ENCODE results near the gene LRP8.

LRP8 gene

DNA sequence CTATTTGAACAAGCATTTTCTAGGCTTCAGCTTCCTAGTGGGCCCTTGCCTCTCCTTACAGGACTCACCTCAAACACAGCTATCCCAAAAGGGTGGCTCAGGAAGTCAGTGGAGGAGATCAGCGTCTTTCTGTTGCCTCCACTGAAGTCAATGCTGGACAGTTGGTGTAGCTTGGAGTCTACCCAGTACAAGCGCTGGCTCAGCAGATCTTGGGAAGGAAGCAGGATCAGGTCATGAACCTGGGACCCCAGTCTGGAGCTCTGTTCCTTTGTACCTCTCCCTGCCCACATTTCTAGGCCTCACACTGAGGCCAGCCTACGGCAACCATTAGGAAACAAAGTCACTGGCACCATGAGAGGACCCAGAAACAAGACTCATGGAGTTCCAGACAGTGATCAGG, 65.9 kb downstream of the LRP8 start:
- DNase-seq (ENCODE audit: low read depth in 2 of 2): no peak

DNA sequence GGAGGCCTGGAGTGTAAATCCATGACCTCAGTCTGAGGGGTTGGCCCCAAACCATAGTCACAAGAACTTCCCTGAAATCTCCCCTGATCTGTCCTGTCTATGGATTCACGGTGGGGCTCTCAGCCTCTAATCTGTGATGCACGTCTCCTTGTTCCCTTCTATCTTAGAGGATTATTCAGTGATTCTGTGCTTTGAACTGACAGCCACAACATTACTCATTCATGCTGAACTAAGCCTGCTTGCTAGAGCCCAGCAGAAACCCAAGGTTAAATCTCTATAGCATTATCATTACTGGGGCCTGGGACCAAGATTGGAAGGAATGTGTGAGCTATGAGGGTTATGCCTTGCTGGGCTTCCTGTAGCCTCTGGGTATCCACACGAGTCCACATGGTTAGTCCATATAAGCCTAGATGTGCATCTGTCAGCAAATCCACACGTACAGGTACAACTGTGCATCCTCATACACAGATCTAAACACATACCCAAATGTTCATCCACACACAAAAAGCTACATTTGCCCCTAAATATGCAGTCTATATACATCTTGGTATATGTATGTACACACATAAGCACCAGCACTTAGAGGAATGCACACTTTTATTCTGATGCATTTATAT, 67.1 kb downstream of the LRP8 start:
- no peak for DNase-seq (ENCODE audit: low read depth in 2 of 2)

DNA sequence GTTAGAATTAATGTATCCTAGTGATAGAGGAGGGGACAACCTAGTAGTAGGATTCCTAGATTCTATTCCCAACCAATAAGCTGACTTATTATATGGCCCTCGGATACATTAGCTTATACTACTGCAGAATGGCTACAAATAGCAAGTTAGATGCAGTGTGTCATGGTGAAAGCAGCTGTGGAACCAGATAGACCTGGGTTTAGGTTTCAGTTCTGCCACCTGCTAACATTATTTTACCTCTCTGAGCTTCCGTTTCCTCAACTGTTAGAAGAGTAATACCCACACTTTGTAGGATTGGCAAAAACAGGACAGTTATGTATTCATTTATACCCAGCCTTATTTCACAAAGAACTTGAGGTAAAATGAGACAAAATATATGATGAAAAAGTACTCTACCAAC, 67.9 kb downstream of the LRP8 start:
- DNase-seq (ENCODE audit: low read depth in 2 of 2): no peak

DNA sequence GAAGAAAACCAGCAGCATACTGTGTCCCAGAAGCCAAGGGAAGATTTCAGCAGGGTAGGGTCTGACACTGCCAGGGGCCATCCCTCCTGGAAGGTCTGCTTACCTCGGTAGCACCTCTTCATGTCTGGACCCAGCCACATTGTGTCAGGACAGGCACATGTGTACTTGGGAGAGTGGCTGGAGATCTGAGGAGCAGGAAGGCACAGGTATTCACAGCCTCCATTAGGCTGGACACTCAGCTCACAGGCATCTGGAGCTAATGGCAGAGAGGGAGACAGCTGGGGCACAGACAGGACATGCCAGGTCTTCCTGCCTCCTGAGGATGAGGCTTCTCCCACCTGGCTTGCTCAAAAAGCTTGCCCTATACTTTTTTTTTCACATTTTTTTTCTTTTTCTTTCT, 69.7 kb downstream of the LRP8 start:
- no peak for DNase-seq (ENCODE audit: low read depth in 2 of 2)

DNA sequence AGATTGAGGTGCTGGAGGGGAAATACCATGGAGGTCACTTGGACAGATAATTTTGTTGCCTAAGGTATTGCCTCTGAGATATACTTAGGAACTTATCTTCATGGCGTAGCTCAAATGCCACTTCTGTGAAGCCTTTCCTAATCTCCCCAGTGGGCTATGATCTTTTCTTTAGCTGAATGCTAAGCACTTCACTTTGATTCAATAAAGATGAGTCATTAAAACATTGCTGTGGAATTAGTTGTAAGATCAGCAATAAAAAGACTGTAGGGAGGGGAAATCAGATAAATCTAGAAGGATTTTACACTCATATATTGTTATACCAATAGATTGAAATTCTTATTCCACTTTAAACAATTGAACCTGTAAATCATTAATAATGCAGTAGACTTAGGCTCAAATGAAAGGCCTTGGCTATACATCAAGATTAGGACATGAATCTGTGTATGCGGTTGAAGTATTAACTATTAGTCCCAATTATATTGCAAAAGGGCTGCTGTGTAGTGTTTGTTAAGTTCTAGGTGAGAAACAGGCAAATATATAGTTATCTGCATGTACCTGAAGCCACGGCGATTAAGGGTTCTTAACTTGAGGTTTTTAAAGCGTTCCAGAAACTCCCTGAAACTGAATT, 70.3 kb downstream of the LRP8 start:
- DNase-seq (ENCODE audit: low read depth in 2 of 2): peak in 1 of 2 experiments; percentile 9

DNA sequence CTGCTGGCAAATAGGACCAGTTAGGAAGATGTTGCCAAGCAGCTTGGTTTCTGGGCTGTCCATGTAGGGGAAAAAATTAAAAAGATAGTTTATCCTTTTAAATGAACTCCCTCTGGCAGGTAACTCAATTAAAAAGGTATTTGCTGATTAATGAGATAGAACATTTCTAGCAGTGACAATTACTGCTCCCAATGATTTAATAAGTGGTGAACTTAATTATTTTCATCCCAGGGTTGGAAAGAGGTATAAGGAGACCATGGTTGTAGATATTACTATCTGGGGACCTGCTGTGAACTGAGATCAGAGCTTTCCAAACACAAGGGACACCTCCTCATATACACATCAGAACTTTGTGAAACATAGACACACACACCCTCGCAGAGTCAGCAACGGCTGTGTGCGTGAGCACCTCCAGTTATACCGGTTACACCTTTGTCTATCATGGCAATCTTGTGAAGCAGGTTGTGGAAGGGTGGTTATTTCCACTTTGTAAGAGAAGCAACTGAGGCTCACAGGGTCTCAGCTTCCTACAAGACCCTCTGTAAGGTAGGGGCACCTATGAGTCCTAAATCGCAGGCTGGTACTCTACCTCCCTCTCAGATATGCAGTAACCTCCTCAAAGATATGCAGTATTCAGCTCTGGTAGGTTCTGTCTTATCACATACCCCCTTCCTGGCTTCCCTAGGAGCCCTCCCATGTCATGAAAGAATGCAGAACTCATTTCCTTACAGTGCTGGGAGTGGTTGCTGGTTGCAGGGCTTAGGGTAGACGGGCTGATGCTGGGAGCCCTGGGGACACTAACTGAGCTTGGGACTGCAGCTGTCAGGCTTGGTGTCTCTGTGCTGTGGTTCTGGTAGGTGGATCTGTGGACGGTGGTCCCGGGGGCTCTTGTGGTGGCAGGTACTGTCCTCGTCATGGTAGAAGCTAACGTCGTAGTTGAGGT, 71.1 kb downstream of the LRP8 start:
- DNase-seq (ENCODE audit: low read depth in 2 of 2): no peak

DNA sequence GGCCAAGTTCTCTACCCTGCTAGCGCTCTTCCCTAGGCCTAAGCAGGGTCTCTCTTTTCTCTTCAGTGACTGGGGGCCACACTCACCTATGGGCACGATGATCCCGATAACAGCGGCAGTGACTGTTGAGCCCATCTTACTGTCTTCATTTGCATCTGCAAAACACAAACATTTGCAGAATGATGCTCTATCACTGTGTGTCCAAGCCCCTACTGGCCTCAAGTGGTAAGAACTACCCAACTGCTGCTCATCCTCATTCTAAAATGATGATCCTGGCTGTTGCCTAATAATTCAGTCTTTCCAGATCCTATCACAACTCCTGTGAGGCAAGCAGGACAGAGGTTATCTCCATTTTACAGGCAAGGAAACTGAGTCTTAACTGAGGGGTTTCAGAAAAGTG, 72.8 kb downstream of the LRP8 start:
- DNase-seq (ENCODE audit: low read depth in 2 of 2): no peak

DNA sequence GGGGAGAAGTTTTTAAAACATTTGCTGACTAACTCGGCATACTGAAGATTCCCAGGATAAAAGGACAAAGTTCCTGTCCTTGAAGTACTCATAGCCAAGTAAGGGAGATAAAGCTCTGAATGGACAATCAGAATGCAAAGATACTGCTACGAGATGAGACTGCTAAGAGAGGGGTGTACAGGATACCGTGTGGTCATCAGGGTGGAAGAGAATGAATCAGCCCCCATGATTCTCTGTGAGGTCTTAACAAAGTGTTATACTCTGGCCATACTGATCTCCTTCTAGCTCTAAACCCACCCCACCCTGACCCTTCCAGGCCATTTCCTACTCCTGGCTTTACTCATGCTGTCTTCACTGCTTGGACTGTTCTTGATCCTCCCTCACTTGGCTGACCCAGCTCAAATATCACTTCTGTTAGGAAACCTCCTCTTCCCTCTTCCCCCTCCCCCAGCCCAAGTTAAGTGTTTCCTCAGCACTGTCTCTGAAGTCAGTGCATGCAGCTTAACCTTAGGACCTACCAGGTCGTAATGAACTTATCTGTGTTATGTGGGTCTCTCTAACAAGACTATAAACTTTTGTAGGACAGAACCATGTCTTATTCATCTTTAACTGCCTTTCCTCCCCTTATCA, 73.7 kb downstream of the LRP8 start:
- DNase-seq (ENCODE audit: low read depth in 2 of 2): no peak

DNA sequence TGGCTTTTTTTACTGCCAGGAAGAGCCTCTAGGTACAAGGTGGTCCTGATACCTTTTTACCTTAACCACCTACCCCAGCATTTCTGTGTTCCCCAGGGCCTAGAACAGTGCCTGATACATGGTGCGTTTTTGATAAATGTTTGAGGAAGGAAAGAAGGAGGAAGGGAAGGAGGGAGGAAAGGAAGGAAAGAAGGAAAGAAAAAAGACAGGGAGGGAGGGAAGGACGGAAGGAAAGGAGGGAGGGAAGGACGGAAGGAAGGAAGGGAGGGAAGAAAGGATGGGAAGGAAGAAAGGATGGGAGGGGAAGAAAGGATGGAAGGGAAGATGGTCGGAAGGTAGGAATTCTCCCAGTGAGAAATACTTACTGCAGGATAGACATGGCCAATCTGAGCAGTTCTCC, 77.5 kb downstream of the LRP8 start:
- DNase-seq (ENCODE audit: low read depth in 2 of 2): no peak

DNA sequence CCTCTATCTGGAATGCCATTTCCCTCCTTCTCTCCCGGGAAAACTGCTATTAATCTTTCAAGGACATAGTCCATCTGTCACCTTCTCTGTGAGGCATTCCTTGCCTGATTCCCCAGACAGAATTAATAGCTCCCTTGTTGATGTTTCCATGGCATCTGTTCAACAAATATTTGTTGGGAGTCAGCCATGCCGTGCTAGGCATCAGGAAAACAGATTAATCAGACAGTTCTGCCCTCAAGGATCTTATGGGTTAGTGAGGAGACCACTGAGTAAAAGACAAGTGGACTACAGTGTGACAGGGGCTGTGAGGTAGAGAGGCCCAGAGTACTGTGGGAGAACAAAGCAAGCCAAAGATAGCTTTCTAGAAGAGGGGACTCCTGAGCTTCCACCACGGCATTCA, 78.2 kb downstream of the LRP8 start:
- DNase-seq (ENCODE audit: low read depth in 2 of 2): peak in 1 of 2 experiments; percentile 7

DNA sequence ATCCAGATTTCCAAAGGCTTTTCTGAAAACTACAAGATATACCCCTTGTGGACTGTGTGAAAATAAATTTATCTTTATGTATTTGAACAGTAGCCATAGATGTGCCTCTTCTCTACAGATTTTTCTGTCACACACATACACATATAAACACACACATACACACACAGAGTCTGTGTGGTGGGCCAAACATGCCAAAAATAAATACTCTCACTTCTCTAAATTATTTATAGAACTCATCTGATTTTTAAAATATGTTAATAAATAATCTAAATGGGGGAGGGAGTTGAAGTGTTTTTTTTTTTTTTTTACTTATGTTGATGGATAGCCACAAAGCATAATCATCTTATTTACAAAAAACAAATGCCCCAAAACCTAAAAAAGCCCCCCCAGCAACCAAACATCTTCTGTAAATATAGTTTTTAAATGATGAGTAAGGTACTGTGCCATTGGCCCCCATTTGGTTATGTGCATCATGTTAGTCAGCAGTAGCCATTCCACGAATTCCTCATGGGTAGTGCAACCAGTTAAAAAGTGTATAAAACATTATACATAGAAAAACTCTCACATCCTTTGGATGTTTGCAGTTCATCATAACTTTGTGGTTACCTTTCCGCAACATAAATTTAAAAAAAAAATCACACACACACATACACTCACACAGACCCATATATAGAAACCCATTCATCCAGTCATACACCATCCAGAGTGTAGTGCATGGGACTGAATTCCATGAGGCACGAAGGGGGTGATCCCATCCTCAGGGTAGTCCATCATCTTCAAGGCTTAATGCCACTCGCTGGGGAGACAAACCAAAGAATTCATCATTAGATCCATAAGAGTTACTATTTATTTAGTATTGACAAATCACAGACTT, 81.4 kb downstream of the LRP8 start:
- DNase-seq (ENCODE audit: low read depth in 2 of 2): peak; percentile 86 to 90

DNA sequence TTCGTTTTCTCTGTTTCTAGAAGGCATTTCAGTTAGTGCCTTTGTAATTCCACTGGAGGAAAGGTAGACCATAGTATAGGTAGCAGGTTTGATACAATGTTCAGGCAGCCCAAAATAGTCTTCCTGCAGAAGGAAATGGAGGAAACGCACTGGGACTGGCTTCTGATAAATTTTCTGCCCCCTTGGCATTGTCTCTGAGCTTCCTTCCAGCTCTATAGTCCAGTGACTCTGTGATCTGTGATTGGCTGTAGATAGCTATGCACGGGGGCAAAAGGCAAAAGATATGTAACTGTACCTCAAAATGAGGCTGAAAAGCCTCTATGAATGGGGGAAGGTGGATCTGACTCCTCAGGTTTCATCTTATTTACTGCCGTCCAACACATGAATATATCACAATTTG, 83.7 kb downstream of the LRP8 start:
- no peak for DNase-seq (ENCODE audit: low read depth in 2 of 2)

DNA sequence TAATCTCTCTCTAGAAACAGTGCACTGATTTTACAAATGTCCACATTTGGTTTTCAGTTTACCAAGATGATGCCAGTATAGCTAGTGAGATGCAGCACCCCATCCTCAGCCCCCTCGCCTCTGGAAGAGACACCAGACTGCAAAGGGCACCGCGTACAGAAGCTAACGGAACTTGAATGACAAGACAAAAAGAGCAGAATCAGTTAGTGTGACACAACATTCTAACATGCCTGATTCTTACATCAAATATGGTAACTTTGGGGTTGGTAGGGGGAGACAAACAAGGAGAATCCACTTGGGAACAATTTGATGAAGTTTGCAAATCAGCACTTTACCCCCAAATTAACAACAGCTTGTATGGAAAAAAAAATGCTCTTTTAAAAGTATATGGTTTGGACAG, 85.5 kb downstream of the LRP8 start:
- DNase-seq (ENCODE audit: low read depth in 2 of 2): no peak

DNA sequence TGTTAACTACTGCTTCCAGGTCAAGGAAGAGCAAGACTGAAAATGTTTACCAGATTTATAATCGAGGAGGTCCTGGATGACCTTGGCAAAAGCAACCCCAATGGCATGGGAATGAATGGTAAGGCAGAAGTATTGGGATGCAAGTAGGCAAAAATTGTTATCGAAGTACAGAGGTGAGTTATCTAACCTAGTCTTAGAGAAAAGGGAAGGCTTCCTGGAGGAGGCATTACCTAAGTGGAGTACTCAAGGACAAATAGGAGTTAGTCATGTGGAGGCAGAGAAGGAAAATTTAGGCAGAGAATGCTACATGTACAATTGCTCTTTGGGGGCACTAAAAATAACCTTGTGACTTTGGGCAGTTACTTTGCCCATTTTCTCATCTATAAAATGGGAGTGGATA, 86.0 kb downstream of the LRP8 start:
- no peak for DNase-seq (ENCODE audit: low read depth in 2 of 2)

DNA sequence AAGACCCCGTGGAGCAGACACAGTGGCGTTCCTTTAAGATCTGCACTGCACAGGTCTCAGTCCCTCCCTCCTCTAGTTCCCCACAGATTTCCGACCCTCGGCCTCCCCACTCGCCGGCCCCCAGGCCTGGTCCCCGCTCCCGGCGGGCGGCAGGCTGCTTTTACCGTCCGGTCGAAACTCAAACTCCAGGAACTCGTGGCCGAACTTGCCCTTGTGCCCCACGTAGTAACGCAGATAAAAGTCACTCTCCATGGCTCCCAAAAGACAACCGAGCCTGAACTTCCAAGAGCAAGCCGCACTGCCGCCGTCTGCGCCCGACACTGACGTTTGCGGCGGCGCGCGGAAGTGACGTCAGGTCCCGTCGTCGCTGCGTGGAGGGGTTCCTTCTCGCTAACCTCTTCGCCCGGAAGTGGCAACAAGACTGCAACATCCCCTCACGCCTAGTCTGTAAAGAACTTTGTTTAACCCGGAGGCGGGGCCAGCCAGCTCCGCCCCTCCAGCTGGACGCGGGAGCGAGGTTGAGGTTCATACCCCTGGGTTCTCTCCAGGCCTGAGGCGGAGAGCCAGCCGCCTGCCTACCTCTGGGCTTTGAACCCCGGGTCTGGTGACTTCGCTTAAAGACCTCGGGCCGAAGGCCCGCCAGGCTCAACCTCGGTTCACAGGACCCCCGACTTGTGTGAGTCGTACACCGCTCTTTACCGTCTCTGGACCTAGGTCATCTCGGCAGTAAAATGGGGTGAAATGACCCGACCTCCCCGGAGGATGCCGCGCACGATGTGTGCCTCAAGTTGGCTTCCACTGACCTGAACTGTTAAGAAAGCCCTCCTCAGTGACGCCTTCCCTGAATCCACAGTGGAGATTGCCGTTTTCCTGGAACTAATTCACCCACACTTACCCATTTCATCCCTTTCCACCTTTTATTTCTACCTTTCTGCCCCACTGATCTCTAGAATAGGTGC, 89.4 kb downstream of the LRP8 start, which contains the start of gene MAGOH:
Gene MAGOH, minus strand, starts transcription at position 322 of the 959 bp plus-strand sequence. Its CDS starts 70 bp downstream, at position 252.
- peak; percentile 88 to 89 for DNase-seq (ENCODE audit: low read depth in 2 of 2)

DNA sequence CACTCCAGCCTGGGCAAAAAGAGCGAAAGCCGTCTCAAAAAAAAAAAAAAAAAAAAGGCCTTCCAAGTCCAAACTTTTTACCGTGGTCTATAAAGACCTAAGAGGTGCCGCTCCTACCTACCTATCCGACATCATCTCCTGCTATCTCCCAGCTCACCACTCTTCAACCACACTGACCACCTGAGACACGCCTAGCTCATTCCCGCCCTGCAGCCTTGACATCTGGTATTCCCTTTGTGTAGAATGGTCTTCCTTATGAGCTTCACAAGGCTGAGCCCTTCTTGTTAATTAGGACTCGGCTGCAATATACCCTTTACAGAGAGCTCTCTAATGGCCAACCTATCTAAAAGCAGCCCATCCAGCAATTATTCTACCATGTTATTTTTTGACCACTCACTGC, 90.2 kb downstream of the LRP8 start:
- no peak for DNase-seq (ENCODE audit: low read depth in 2 of 2)

DNA sequence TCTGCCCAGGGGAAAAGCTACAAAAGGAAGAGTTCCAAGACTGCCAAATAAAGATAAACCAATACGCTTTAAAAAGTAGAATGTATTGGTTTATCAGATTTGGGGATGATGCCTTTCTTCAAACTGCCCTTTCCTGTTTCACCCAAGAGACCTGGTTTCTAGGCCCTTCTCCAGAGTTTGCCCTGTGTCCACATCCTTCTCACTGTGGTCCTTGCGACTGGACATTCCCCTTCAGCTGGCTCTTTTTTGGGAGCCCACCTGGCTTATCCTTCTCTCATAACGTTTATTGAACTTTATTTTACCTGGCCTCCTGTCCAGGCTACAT, 106.9 kb downstream of the LRP8 start:
- DNase-seq (ENCODE audit: low read depth in 2 of 2): no peak

DNA sequence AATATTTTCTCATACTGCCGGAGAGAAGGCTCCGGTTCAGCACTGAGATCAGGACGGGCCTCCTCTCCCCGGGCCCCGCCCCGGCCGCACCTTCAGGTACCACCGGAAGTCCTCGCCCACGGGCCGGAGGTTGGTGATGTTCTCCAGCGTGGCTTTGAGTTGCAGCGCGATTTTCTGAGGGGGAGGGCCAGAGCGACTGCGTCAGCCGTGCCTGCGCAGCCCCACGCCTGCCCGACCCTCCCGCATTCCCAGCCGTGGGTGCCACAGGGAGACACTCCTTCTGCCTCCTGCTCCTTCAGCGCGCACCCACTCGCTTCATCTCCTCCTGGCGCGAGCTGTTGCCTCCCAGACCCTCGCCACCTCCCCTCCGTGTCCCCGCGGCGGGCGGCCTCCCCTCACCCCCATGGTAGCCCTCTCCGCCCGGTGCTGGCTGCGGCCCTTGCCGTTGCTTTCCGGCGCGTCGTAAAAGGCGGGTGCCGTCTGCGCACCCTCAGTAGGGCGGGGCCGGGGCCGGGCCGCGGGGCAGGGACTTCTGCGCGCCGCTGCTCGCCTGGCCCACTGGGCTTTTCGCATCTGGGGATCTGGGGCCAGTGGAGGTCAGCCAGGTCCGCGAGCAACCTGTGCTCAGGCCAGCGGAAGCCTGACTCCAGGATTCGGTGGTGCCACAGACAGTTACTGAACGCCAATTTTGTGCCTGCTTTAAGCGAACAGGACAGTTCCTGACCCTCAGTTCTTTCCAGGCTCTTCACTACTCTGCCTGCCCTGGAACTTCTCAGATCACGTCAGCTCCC, 107.5 kb downstream of the LRP8 start, which contains the start of gene CZIB:
Gene CZIB, minus strand, starts transcription at position 464 of the 791 bp plus-strand sequence. Its CDS starts 59 bp downstream, at position 405.
- DNase-seq (ENCODE audit: low read depth in 2 of 2): peak; percentile 71

DNA sequence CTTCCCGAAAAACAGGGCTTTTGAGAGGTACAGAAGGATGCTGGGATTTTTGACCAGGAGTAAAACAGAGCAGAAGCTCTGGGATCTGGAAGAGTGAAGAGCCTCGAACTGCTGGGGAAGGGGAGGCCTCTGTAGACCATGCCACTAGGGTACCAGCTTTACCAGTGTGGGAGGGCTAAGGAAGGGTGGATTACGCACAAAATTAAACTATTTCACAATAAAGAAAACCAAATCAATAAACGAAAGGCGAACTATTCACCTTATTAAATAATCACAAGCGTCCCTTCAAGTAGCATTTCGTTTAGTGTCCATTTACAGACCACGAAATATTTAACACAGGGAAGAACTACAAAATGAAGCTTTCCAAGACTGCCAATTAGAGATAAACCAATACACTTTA, 108.2 kb downstream of the LRP8 start:
- DNase-seq (ENCODE audit: low read depth in 2 of 2): no peak
